ENCODE measurements around the gene PTDSS2. TPM values are rescaled to one million over a fixed set of nuclear protein-coding genes. Genes with fewer than 3 reads are reported as not detected.

The PTDSS2 gene
- total and polyA plus RNA-seq, 2 of the 4 experiments (the other 2 are of a cell fraction): 23.5 to 26.6 TPM

DNA sequence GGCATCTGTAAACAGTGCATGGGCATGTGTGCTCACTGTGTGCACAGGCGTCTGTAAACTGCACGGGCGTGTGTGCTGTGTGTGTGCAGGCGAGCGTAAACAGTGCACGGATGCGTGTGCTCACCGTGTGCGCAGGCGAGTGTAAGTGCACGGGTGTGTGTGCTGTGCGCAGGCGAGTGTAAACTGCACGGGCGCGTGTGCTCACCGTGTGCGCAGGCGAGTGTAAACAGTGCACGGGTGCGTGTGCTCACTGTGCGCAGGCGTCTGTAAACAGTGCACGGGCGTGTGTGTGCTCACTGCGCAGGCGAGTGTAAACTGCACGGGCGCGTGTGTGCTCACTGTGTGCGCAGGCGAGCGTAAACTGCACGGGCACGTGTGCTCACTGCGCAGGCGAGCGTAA lies 34.5 kb downstream of the PTDSS2 start:
- no peak overlapping the region for H2BK15ac ChIP-seq (ENCODE audit: low read depth, low read length)
- no peak overlapping the region for H3K27ac ChIP-seq (ENCODE audit: insufficient read depth, low read length)
- DNase-seq (no peak), ATAC-seq (ENCODE audit: low read depth) (no peak)
- H3K23ac ChIP-seq (ENCODE audit: low read depth, low read length): no peak overlapping the region
- ChIA-PET CTCF (no interaction called here), POLR2A (ENCODE audit: unreplicated experiment) (no interaction called here)
- dilution Hi-C loops (cut with HindIII; ENCODE audit: low sequenced_read_pairs, unreplicated experiment): no loop called here
- no peak overlapping the region for H3K4me3 ChIP-seq (ENCODE audit: insufficient read depth, low read depth, low read length)
- H2AFZ ChIP-seq (replicated peaks; ENCODE audit: low read length, poor library complexity): no peak overlapping the region
- BruUV-seq (replicated peaks): no TSS peak
- TF ChIP-seq, protein P1, sequence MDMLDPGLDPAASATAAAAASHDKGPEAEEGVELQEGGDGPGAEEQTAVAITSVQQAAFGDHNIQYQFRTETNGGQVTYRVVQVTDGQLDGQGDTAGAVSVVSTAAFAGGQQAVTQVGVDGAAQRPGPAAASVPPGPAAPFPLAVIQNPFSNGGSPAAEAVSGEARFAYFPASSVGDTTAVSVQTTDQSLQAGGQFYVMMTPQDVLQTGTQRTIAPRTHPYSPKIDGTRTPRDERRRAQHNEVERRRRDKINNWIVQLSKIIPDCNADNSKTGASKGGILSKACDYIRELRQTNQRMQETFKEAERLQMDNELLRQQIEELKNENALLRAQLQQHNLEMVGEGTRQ (IDR thresholded peaks at IDR 0.05; ENCODE audit: low read depth, low read length): no peak
- TF ChIP-seq, protein P2, sequence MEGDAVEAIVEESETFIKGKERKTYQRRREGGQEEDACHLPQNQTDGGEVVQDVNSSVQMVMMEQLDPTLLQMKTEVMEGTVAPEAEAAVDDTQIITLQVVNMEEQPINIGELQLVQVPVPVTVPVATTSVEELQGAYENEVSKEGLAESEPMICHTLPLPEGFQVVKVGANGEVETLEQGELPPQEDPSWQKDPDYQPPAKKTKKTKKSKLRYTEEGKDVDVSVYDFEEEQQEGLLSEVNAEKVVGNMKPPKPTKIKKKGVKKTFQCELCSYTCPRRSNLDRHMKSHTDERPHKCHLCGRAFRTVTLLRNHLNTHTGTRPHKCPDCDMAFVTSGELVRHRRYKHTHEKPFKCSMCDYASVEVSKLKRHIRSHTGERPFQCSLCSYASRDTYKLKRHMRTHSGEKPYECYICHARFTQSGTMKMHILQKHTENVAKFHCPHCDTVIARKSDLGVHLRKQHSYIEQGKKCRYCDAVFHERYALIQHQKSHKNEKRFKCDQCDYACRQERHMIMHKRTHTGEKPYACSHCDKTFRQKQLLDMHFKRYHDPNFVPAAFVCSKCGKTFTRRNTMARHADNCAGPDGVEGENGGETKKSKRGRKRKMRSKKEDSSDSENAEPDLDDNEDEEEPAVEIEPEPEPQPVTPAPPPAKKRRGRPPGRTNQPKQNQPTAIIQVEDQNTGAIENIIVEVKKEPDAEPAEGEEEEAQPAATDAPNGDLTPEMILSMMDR (conservative IDR thresholded peaks at IDR 0.05; ENCODE audit: low read depth, low read length): no peak
- TF ChIP-seq RAD21 (IDR thresholded peaks at IDR 0.05; ENCODE audit: low read length): no peak
- TF ChIP-seq POLR2A (IDR thresholded peaks at IDR 0.05; ENCODE audit: low read depth, low read length): no peak
- no peak for TF ChIP-seq RFX5 (IDR thresholded peaks at IDR 0.05; ENCODE audit: low read depth, low read length)
- no peak for TF ChIP-seq BHLHE40 (IDR thresholded peaks at IDR 0.05; ENCODE audit: low read depth, low read length)
- H3K79me1 ChIP-seq (ENCODE audit: low read depth in 1 of 2, low read length in 2 of 2): peaks cover 12 to 30% of the 10 kb centered on the region in 2 experiments; a peak in 3 of 4 replicates
- H3K56ac ChIP-seq (ENCODE audit: extremely low read depth, insufficient read depth, low read length): no peak overlapping the region
- H3K4me1 ChIP-seq (ENCODE audit: control insufficient read depth, insufficient read depth, low read length): no peaks in the 10 kb centered on the region
- H3K4ac ChIP-seq (ENCODE audit: low read depth, low read length): no peak overlapping the region
- H3K36me3 ChIP-seq (ENCODE audit: control insufficient read depth, insufficient read depth, low read length): peaks cover 4% of the 10 kb centered on the region; the same call in 1 of the 2 replicates
- H3K9me1 ChIP-seq (ENCODE audit: insufficient read depth, low read length): no peaks in the 10 kb centered on the region
- H3K9ac ChIP-seq (ENCODE audit: low read depth, low read length): no peak overlapping the region
- no peak overlapping the region for H2BK5ac ChIP-seq (ENCODE audit: low read depth, low read length, poor library complexity, severe bottlenecking)
- H4K20me1 ChIP-seq (ENCODE audit: insufficient read depth, low read length): peaks cover 4% of the 10 kb centered on the region; the same call in 1 of the 2 replicates
- in situ Hi-C loops (cut with MboI; ENCODE audit: low sequenced_read_pairs): no loop called here
- no peak overlapping the region for H3K18ac ChIP-seq (ENCODE audit: low read depth, low read length)
- H4K5ac ChIP-seq (ENCODE audit: low read depth, low read length): no peak overlapping the region
- no peak overlapping the region for H4K91ac ChIP-seq (ENCODE audit: insufficient read depth, low read depth, low read length)
- no peaks in the 10 kb centered on the region for H3K27me3 ChIP-seq (ENCODE audit: control insufficient read depth, insufficient read depth, low read length)
- H2AK5ac ChIP-seq (ENCODE audit: low read depth, low read length): no peak overlapping the region
- H2BK120ac ChIP-seq (ENCODE audit: low read depth, low read length): no peak overlapping the region
- no peak overlapping the region for H2AK9ac ChIP-seq (replicated peaks; ENCODE audit: low read depth, low read length, poor library complexity)
- H3K14ac ChIP-seq (replicated peaks; ENCODE audit: low read depth, low read length): no peak overlapping the region
- H3K4me2 ChIP-seq (ENCODE audit: low read depth, low read length): no peak overlapping the region
- no peak overlapping the region for H2BK20ac ChIP-seq (ENCODE audit: low read depth, low read length)
- WGBS, 2 experiments (ENCODE audit: extremely low coverage in 2 of 2, insufficient read length in 1 of 2): 98% methylated on average over 38 of the region's 38 CpGs; no CpG with 5 or more reads in 1 of the 2 experiments
- H4K8ac ChIP-seq (ENCODE audit: low read depth in 2 of 2, low read length in 2 of 2): no peak overlapping the region
- intact Hi-C loops (cut with micrococcal nuclease): no loop called here
- H3K9me3 ChIP-seq (ENCODE audit: control insufficient read depth, insufficient read depth, low read length): no peaks in the 10 kb centered on the region
